NCI-H2029 (cell line): Measurements from ENCODE around the gene MDFI.

Experiments
- DNase-seq: peaks from one replicate; lab custom pipeline; 2025; lab: John Stamatoyannopoulos, UW

The MDFI gene

DNA sequence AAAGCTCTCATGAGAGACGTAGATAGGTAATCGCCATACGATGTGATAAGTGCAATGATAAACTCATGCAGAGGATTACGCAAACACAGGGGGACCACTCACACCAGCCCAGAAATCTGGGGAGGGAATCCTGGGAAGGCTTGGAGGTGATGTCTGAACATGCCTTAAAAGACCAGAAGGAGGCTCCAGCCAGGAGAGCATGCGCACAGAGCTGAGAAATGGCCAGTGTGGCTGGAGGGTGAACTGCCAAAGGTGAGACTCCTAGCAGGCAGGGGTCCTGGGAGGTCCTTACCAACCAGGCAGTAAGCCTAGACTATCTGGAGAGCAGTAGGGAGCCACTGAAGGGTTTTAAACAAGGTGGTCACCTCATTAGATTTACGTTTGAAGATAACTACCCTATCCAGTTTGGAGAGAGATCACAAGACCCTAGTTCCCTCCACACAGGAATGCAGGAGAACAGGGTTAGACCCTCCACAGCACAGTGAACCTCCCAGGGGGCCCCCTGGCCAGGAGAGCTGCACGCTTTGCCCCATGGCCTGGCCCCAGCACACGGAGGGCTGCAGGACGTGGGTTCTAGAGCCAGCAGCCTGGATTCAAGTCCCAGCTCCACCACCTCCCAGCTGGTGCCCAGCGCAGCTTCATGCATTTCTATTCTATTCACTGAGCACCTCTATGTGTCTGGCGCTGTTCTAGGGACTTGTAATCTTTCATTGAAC, 13.1 kb downstream of the MDFI start:
- DNase-seq: no peak

DNA sequence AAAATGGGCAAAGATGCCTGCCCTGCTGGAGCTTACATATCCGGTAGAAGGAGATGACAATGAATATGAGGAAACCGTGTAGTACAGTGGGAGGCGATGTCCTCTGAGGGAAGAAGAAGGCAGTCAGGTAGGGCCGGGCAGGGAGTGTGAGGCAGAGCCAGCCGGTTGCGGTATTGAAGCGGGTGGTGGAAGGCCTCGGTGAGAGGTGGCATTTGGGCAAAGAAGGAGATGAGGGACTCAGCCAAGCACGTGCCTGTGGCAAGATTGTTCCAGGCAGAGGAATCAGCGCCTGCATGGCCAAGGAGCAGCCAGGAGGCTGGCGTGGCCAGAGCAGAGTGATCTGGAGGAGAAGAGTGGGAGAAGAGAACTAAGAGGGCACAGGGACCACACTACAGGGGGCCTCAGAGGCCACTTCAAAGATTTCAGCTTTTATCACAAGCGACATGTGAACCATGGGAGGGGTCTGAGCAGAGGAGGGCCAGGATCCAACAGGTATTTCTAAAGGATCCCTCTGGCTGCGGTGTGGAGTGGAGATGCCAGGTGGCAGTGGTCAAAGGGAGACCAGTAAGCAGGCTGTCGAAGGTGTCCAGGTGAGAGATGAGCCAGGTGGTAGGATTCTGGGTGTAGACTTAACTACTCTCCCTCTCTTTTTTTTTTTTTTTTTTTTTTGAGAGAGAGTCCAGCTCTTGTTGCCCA, 13.8 kb downstream of the MDFI start:
- no peak for DNase-seq

DNA sequence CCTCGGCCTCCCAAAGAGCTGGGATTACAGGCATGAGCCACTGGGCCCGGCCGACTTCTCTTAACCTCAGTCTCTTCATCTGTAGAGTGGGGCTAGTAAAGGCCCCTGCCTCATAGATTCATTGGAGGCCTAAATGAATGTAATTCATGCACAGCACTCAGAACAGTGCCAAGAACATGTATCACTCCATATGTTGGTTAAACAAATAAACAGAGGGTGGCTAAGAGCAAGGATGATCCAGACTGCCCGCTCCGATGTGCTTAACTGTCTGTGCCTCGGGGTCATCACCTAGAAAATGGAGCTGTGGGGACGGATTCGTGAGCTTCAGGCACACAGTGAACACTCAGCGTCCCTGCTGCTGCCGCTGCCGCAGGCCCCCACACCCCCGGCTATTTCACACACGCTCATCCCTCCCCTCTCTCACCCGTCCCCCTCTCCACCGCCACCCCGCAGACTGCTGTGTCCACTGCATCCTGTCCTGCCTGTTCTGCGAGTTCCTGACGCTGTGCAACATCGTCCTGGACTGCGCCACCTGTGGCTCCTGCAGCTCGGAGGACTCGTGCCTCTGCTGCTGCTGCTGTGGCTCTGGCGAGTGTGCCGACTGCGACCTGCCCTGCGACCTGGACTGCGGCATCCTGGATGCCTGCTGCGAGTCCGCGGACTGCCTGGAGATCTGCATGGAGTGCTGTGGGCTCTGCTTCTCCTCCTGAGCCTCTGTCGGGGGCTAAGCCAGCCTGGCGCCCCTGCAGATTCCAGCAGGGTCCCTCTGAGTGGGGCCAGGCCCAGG, 14.8 kb downstream of the MDFI start:
- DNase-seq: no peak

DNA sequence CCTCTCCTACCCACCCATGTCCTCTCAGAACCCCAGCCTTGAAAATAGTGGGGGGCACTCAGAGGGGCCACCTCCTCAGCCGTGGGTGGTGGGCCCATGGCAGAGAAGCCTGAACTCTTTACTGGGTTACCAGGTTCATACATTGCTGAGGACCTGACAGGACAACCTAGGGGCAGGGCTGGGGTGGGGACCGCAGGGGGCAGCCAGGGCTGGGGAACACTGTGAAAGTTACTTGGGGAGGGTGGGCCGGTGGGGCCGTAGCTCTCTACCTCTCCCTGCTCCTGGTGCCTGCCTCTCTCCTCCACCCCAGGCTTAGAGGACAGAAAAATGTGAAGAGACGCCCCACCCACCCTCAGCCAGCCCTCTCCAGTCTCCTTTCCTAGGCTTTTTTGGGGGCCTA, 15.4 kb downstream of the MDFI start:
- DNase-seq: no peak

DNA sequence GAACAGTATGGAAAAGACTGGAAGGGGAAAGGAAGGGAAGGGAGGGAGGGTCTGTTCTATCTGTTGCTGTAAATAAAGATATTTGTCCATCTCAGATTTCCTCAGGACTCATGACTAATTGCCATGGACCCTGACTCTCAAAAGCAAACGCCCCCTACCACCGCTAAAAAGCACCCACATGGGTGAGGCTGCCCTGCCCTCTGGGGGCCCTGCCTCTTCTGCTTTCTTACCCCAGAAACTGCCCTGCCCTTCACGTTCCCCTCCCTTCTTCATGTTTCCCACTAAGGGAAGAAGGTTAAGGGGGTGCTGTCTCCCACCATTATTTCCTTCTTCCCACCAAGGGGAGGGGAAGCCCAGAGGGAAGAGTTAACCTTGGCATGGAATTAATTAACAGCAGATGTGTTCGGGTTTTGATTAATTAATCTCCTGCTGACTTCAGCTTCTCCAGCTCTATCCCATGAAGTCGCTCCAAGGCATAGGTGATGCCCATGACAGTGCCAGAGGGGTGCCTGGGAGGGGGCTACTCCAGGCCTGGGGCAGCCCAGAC, 16.0 kb downstream of the MDFI start:
- no peak for DNase-seq

DNA sequence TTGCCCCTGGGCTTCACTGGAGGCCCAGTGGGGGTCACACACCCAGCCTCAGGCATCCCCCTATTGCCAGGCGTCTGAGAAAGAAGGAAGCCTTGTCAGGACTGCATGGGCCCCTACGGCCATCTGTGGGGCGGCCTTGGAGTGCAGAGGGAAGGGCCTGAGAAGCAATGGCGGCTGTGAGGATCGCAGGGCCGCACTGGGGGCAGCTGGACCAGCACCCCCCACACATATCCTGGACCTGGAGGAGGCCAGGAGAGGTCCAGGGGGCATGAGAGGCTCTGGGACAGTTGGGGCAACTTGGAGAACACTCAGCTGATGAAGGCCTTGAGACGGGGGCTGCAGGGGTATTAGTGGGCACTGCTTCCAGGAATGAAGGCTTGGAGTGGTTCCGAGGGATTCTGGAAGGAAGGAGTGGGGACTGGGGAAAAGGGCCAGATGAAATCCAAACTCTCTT, 16.5 kb downstream of the MDFI start:
- no peak for DNase-seq

DNA sequence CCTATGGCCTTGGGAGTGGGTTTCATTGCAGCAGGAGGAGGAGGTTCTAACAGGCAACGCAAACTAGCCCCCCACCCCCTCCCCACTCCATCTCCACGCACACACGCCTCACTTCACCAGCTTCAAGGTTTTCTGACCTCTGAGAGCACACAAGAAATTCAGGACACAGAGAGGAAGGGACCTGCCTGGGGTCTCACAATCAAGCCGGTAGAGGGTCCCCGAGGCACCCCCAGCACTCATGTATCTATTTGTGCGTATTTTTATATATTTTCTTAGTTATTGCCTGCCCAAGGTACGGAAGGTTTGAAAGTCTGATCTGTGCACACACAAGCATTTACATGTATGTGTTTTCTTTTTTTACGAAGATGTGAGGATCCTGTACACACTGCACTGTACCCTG, 16.9 kb downstream of the MDFI start:
- no peak for DNase-seq

DNA sequence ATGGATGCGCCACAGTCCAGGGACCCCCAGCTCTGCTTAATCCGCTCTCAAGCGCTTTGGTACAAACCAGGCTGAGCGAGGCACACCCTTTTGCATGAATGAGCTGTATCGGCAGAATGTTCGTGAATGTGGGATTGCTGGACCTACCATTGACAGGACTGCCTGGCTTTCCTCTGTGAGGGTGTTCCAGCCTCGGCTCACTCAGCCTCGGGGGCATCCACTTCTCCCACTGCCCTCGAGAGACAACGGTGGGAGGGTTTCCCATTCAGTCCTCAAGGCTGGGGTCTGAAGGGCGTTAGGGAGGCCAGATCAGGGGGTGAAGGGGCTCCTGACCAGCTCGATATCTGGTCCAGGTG, 17.4 kb downstream of the MDFI start:
- DNase-seq: no peak

DNA sequence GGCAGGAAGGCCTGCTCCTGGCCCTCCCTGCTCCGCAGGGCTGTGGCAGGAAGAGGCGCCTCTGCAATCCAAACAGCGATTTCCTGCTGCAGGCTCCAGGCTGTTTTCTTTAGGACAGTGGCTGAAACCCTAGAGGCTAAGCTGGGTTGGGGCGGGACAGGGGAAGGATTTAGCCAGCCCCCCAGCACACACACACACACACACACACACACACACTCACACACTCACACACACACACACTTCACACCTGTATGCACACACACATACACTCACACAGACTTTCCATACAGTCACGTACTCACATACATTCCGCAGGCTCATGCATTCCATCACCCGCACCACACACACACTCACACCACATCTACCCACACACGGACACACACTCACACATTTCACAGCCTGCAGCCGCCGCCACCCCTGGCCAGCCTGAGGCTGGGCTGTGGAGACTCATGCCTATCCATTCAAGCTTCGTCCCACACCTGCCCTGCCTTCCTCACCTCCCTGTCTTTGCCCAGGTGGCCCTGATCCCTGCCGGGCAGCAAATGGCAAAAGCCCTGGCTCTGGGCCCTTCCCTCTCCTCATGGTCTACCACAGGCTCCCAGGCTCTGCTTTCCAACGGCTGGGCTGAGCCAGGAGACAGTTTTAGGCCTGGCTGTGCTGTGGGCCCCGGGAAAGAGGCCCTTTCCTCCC, 17.9 kb downstream of the MDFI start:
- no peak for DNase-seq

DNA sequence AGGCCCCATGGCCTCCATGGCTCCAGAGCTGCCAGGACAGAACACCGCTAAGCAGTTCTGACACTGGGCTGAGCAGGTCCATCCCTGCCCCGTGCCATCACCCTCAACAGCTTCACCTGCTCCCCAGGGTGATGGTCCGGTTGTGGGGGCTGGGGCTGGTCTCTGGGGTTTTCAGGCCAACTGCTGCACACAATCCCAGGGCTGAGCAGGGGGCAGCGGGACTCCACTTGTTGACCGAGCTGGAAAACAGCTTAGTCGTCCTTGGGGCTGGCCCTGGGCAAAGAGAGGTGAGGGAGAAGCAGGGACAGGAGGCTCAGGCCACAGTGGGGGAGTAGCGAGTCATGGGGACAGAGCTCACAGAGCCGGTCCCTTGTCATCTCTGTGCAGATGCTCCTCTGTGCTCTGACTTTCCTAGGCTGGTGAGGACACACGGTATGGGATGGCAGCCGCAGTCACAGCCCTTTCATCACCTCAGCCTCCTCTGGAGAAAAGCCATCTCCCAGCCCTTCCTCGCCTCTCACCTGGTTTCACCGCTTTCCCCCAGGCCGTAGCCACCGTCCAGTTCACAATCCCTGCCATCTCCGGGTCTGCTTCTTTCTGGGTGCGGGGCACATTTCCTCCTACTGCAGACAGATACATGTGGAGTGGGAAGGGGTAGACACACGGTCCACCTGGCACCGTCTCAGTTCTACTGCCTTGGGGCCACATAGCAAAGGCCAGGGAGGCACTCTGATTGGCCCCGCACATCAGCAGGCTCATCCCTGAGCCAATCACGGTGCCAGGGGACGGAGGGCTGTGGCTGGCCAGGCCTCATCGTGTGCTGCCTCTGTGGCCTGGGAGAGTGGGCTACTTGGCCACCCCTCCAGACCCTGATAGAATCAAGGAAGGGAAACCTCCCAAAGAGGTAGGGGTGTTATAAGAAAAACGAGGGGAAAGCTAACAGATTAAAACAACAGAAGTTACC, 19.1 kb downstream of the MDFI start:
- DNase-seq: no peak

DNA sequence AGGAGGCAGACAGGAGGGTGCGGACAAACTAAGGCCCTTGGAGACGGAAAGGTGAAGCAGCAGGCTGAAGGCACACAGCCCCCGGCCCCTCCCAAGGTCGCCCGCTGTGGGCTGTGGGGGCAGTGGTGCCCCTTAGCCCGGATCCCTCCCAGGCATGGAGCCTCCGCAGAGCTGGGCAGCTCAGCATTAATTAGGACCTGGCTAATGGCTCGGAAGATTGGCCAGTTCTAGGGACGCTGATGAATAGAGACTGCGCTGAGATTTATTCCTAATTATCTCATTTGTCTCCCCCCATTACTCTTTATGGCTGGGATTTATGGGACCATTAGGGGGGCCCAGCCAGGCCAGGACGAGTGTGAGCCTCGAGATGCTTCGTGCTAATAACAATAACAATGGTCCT, 20.4 kb downstream of the MDFI start:
- DNase-seq: no peak

DNA sequence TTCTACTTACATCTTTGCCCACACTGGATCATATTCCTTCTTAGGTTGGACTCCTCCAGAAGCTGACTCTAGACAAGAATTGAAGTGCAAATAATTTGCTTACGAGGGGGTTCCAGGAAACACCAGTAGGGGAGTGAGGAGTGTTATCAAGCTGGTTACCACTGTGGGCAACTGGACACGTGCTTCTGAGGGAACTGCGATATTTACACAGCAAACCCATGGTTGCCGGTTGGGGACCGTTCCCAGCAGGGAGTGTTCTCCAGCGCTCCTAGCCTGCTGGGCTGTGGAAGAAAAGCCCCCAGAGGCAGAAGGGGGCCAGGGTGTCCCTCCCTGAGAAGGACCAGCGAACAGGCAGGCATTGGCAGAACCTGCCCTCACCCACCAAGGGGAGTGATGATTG, 21.7 kb downstream of the MDFI start:
- DNase-seq: no peak

DNA sequence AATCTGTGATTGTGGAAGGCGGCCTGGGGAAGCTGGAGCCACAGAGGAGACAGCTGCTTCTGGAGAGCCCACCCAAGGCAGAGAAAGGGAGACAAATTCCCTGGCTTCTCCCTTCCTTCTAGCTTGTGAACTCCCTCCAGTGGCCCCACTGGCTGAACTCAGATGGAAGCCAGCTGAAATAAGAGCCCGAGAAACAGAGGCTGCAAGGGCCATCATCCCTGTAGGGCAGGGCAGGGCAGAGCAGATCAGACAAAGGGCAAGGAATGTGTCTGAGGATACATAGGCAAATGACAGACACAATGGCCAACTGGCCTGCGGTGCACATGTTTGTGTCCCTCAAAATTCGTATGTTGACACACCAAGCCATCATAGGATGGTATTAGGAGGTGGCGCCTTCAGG, 25.3 kb downstream of the MDFI start:
- DNase-seq: no peak

DNA sequence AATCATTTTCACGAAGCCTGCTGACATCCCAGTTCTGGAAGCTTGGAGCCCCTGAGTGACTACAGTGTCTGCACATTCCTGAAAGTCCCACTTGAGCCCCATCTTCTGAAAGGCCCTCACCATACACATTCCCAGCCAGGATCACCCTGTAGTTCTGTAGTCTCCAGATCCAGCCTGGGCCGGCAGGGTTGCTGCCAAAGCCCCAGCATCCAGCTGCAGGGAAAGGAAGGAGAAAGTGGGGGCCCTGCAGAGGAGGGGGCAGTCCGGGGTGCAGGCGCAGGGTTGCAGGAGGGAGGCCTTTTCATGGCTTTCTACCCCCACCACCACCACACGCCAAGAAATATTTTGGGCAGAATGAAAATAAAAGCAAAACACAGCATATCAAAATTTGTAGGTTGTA, 26.0 kb downstream of the MDFI start:
- DNase-seq: no peak

DNA sequence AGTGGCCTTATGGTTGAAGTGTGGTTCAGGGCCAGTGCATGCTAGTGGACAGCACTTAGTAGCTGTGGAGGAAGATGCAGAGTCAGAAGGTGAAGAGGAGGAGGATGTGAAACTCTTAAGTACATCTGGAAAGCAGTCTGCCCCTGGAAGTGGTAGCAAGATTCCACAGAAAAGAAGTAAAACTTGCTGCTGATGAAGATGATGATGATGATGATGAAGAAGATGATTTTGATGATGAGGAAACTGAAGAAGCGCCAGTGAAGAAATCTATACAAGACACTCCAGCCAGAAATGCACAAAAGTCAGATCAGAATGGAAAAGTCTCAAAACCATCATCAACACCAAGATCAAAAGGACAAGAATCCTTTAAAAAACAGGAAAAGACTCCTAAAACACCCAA, 28.9 kb downstream of the MDFI start:
- no peak for DNase-seq

DNA sequence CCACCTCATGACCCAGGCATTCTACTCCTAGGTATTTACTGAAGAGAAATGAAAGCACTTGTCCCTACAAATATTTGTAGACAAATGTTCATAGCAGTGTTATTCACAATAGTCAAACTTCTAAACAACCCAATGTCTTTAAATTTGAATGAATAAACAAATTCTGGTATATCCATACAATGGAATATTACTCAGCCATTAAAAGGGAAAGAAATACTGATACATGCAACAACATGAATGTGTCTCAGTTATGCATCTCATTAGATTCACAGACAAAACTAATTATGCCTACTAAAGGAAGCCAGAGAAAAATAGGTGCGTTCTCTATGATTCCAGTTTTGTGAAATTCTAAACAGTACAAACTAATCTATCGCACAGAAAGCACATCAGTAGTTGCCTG, 30.7 kb downstream of the MDFI start:
- no peak for DNase-seq

DNA sequence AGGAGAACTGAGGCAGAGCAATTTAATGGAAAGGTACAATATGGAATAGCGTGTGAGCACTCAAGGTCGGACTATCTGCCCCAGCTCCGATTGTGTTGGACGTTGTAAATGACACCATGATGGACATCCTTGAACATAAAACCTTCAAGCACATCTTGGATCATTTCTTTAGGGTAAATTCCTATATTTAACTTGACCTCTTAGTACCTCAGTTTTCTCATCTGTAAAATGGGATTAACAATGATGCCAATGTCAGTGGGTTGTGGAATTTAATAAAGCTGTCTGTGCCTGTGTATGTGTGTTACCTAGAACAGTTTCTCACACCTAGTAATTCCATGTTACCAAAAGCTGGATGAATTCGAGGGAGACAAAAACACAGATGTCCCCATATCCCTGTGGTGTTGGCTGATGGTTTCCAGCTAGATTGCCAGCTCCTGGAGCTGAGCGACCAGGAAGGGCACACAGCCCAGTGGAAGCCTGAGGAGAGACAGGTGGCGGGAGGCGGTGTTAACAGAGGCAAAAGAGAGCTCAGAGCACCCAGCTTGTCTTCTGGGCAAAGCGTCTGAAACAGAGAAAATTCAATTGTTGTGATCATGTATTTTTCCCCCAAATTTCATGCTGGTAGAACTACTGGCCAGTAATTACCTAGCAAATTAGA, 32.6 kb downstream of the MDFI start:
- DNase-seq: no peak

DNA sequence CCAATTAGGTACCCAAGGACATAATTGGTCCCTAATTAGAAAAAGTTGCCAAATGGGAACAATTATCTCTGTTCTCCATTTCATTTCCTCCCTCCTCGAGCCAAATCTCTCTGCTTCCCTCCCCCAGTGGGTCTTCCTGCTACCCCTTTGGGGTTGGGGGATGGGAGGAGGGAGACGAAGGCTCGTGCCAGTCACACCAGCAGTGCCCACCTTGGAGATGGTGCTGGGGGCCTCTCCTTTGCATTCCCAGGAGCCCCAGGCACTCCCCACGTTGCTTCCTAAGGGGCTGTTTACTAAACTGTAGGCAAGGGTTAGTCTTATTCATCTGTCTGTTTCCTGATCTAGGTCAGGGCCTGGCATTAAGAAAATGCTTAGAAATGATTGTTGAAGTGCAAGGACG, 33.1 kb downstream of the MDFI start:
- no peak for DNase-seq

DNA sequence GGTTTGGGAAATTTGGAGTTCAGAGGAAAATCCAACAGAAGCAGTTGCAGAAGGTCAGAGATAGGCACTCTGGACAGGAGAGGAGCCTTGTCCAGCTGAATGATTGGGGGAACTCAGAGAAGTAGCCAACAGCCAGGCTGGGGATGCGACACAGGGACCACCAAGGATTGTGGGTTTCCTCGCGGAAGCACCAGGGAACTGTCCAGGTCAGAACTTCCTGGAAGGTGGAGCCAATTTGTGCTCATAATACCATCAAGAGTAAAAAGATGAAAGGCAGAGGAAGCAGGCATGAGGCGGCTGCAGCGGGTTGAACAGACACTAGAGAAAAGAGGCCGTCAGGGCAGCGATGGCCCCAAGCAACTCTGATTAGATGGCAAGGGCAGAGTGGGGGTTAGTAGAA, 33.7 kb downstream of the MDFI start:
- DNase-seq: no peak
